Measurements from ENCODE around the gene KLC3.

The KLC3 gene

DNA sequence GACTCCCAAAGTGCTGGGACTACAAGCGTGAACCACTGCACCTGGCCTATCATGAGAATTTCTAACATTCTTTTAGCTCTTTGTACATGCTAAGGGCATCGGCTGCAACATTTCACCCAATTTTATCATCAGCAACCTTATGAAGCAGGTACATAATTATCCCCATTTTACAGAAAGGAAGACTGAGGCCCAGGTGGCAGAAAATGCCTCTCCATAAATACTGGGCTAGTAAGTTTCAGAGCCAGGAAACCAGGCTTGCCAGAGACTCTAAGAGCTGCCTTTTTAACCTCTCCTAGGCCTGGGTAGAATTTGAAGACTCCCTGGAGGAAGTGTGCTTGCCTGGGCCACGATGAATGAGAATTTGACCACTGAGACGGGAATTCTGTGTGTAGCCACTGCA, 27.6 kb downstream of the KLC3 start:
- DNase-seq (ENCODE audit: low read depth) = no peak
- no peak for TF ChIP-seq CTCF (conservative IDR thresholded peaks at IDR 0.05; ENCODE audit: low read depth, low read length)
- no peak overlapping the region for H3K4me3 ChIP-seq (ENCODE audit: low read depth, low read length)

DNA sequence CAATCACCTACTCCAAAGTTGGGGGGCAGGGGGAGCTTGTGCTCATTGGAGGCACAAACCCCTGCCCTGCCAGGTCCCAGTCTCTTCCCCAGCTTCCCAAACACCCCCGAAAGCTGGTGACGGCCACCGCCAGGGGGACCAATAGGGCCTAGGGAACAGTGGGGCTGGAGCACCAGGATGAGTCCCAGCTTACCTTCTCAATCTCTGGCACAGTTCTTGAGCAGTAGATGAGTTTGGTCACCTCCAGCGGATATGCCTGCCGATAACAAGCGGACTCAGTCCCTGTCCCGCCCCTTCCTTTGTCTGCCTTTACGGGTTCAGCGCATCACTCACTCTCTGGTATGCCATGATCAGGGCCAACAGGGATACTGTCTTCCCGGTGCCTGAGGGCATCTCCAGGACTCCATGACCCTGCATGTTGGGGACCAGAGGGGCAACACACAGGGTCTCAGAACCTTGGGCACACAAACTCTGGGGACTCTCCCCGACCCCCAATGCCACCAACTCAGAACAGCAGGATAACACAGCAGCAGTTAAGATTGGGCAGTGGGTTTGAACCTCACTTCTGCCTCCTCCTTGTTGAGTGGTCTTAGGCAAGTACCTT, 28.3 kb downstream of the KLC3 start:
- no peak for TF ChIP-seq CTCF (conservative IDR thresholded peaks at IDR 0.05; ENCODE audit: low read depth, low read length)
- DNase-seq (ENCODE audit: low read depth) = no peak
- H3K4me3 ChIP-seq (ENCODE audit: low read depth, low read length) = no peak overlapping the region

- peak within 1 kb of the TSS; percentile 86 for H3K4me3 ChIP-seq (ENCODE audit: low read depth, low read length)
- no peak for TF ChIP-seq CTCF (conservative IDR thresholded peaks at IDR 0.05; ENCODE audit: low read depth, low read length)
- peak; percentile 99 for DNase-seq (ENCODE audit: low read depth)
These were observed 30.1 kb downstream of the KLC3 start, which contains the start of gene ERCC2 for GRCh38 chr19:45370410-45371204. Gene ERCC2, minus strand, starts transcription at chr19:45370573. Its CDS starts 33 bp downstream, at chr19:45370540.

DNA sequence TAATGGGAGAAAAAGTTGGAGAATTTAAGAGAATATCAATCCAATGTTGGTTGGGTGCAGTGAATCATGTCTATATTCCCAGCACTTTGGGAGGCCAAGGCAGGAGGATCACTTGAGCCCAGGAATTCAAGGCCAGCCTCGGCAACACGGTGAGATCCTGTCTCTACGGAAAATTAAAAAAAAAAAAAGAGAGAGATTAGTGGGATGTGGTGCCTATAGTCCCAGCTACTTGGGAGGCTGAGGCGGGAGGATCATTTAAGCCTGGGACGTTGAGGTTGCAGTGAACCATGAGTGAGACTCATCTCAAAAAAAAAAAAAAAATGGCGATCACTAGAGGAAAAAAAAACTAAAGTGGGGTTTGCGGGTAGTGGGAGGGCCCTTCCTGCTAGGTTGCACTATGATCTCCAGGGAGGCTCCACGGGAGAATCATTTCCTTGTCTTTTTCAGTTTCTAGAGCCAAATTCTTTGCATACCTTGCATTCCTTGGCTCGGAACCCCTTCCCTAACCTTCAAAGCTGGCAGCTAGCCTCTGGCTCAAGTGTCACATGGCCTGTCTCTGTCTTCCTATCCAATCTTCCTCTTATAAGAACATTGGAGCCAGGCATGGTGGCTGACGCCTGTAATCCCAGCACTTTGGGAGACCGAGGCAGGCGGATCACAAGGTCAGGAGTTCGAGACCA, 35.6 kb downstream of the KLC3 start:
- TF ChIP-seq CTCF (conservative IDR thresholded peaks at IDR 0.05; ENCODE audit: low read depth, low read length) = no peak
- H3K4me3 ChIP-seq (ENCODE audit: low read depth, low read length) = no peak overlapping the region
- peak; percentile 97 for DNase-seq (ENCODE audit: low read depth)

DNA sequence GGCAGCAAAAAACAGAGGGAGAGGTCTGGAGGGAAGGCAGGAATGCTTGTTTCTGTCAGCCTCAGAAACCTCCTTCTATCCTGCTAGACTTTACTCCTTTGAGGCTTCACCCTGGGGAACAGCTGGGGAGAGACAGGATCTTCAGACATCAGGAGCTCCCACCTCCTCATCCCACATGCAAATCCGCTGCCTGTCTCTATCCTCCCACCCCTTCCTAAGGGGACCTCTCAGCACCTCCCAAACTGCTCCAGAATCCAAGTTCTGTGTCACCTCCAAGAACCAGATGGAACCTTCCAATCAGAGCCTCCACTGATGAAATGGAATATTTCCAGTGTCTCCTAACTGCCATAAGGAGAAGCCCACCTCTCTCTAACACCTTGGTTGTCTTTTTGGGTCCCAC, 39.6 kb downstream of the KLC3 start:
- no peak overlapping the region for H3K4me3 ChIP-seq (ENCODE audit: low read depth, low read length)
- no peak for TF ChIP-seq CTCF (conservative IDR thresholded peaks at IDR 0.05; ENCODE audit: low read depth, low read length)
- no peak for DNase-seq (ENCODE audit: low read depth)

DNA sequence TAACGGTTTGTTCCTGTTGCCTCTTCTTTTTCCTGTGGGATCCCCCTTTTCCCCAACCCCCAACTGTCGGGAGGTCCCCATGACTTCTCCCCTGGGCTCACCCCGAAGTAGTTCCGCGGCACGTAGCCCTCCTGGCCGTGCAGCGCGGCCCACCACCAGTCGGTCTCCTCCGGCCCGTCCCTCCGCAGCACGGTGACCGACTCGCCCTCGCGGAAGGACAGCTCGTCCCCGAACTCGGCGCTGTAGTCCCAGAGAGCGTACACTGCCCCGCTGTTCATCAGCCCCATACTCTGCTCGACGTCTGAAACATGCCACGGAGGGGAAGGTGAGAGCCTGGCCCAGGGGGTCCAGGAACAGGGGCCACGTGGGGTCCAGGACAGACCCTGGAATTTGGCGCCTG, 41.9 kb downstream of the KLC3 start:
- no peak for TF ChIP-seq CTCF (conservative IDR thresholded peaks at IDR 0.05; ENCODE audit: low read depth, low read length)
- no peak overlapping the region for H3K4me3 ChIP-seq (ENCODE audit: low read depth, low read length)
- no peak for DNase-seq (ENCODE audit: low read depth)
